ENCODE results near the gene MED13L.

MED13L gene

GRCh38 chr12:116128779-116129178 is 148.7 kb downstream of the MED13L start:
- H3K36me3 ChIP-seq (ENCODE audit: insufficient read depth, insufficient read length, low read length): no peaks in the 10 kb centered on the region
- H3K27me3 ChIP-seq (ENCODE audit: insufficient read depth, insufficient read length): no peaks in the 10 kb centered on the region
- H3K9ac ChIP-seq (ENCODE audit: insufficient read length, low read depth): no peak overlapping the region
- no peaks in the 10 kb centered on the region for H3K4me1 ChIP-seq (ENCODE audit: insufficient read depth, insufficient read length)
- DNase-seq (ENCODE audit: low read depth, low spot score): no peak
- TF ChIP-seq SUZ12 (IDR thresholded peaks at IDR 0.05; ENCODE audit: extremely low read depth, insufficient read depth, insufficient read length) (no peak), ZNF274 (IDR thresholded peaks at IDR 0.05; ENCODE audit: low read depth, low read length) (no peak), YY1 (IDR thresholded peaks at IDR 0.05; ENCODE audit: insufficient read depth, insufficient read length) (no peak)
- H3K4me3 ChIP-seq (ENCODE audit: insufficient read length, low read depth): no peak overlapping the region
- no peaks in the 10 kb centered on the region for H3K9me3 ChIP-seq (ENCODE audit: insufficient read depth, low read length)

DNA sequence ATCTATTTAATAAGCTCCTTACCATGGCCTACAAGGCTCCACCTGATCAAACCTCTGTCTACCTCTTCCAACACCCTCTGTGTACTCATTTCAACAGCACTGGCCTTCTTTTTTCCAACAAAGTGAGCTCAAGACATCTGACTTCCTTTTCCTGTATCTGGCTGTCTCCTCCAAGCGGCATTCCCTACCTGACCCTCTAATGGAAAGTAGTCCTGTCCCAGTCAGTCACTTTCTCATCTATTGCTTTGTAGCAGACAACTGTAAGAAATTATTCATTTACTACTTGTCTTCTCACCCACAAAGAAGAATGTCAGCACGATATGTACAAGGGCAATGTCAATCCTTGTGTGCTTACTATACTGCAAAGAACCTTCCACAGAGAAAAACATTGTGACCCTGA is 149.6 kb downstream of the MED13L start:
- no peaks in the 10 kb centered on the region for H3K4me1 ChIP-seq (ENCODE audit: insufficient read depth, insufficient read length)
- no peak overlapping the region for H3K9ac ChIP-seq (ENCODE audit: insufficient read length, low read depth)
- no peaks in the 10 kb centered on the region for H3K27me3 ChIP-seq (ENCODE audit: insufficient read depth, insufficient read length)
- no peak overlapping the region for H3K4me3 ChIP-seq (ENCODE audit: insufficient read length, low read depth)
- no peak for DNase-seq (ENCODE audit: low read depth, low spot score)
- H3K36me3 ChIP-seq (ENCODE audit: insufficient read depth, insufficient read length, low read length): no peaks in the 10 kb centered on the region
- TF ChIP-seq ZNF274 (IDR thresholded peaks at IDR 0.05; ENCODE audit: low read depth, low read length) (no peak), YY1 (IDR thresholded peaks at IDR 0.05; ENCODE audit: insufficient read depth, insufficient read length) (no peak), SUZ12 (IDR thresholded peaks at IDR 0.05; ENCODE audit: extremely low read depth, insufficient read depth, insufficient read length) (no peak)
- no peaks in the 10 kb centered on the region for H3K9me3 ChIP-seq (ENCODE audit: insufficient read depth, low read length)

DNA sequence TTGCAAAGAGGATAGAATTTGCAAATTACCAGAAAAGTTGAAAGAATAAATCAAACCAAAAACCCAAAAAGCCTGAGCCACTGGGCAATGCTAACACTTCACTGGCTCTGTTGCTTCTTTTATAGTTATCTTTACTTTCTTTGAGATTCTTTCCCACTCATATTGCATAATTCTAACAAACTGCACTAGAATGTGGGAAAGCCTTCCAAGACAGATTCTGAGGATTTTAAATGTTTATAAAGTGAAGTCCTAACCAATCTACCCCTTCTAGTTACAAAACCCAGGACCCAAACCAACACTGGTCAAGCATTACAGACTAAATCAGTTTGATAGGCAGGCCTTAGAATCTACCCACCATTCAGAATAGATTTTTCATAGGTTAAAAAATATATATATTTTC is 150.9 kb downstream of the MED13L start:
- no peak for DNase-seq (ENCODE audit: low read depth, low spot score)
- no peak for TF ChIP-seq ZNF274 (IDR thresholded peaks at IDR 0.05; ENCODE audit: low read depth, low read length)
- H3K27me3 ChIP-seq (ENCODE audit: insufficient read depth, insufficient read length): no peaks in the 10 kb centered on the region
- H3K4me3 ChIP-seq (ENCODE audit: insufficient read length, low read depth): no peak overlapping the region
- no peaks in the 10 kb centered on the region for H3K4me1 ChIP-seq (ENCODE audit: insufficient read depth, insufficient read length)
- no peaks in the 10 kb centered on the region for H3K9me3 ChIP-seq (ENCODE audit: insufficient read depth, low read length)
- H3K9ac ChIP-seq (ENCODE audit: insufficient read length, low read depth): no peak overlapping the region
- H3K36me3 ChIP-seq (ENCODE audit: insufficient read depth, insufficient read length, low read length): no peaks in the 10 kb centered on the region

- no peak overlapping the region for H3K9ac ChIP-seq (ENCODE audit: insufficient read length, low read depth)
- no peaks in the 10 kb centered on the region for H3K4me1 ChIP-seq (ENCODE audit: insufficient read depth, insufficient read length)
- no peak for DNase-seq (ENCODE audit: low read depth, low spot score)
- H3K9me3 ChIP-seq (ENCODE audit: insufficient read depth, low read length): no peaks in the 10 kb centered on the region
- H3K27me3 ChIP-seq (ENCODE audit: insufficient read depth, insufficient read length): no peaks in the 10 kb centered on the region
- no peaks in the 10 kb centered on the region for H3K36me3 ChIP-seq (ENCODE audit: insufficient read depth, insufficient read length, low read length)
- no peak overlapping the region for H3K4me3 ChIP-seq (ENCODE audit: insufficient read length, low read depth)
- TF ChIP-seq ZNF274 (IDR thresholded peaks at IDR 0.05; ENCODE audit: low read depth, low read length) (no peak), YY1 (IDR thresholded peaks at IDR 0.05; ENCODE audit: insufficient read depth, insufficient read length) (no peak), SUZ12 (IDR thresholded peaks at IDR 0.05; ENCODE audit: extremely low read depth, insufficient read depth, insufficient read length) (no peak)
Measured at GRCh38 chr12:116125956-116126566, 151.4 kb downstream of the MED13L start.

DNA sequence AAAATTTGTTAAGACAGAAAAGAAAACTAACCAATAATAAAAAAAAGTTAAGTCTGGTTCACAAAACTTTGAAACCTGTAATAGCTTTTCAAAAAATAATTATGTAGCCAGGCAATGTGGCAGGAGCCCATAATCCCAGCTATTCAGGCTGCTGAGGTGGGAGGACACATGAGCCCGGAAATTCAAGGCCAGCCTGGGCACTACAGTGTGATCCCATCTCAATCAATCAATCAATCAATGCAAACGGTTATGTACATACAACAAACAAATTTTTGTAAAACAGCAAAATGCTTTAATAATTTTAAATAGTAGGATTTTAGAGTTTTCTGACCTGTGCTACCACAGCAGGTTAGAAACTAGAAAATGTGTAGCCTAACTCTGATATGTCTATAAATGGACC is 152.4 kb downstream of the MED13L start:
- no peak overlapping the region for H3K4me3 ChIP-seq (ENCODE audit: insufficient read length, low read depth)
- no peak for TF ChIP-seq SUZ12 (IDR thresholded peaks at IDR 0.05; ENCODE audit: extremely low read depth, insufficient read depth, insufficient read length)
- no peaks in the 10 kb centered on the region for H3K9me3 ChIP-seq (ENCODE audit: insufficient read depth, low read length)
- H3K27me3 ChIP-seq (ENCODE audit: insufficient read depth, insufficient read length): no peaks in the 10 kb centered on the region
- H3K4me1 ChIP-seq (ENCODE audit: insufficient read depth, insufficient read length): no peaks in the 10 kb centered on the region
- no peaks in the 10 kb centered on the region for H3K36me3 ChIP-seq (ENCODE audit: insufficient read depth, insufficient read length, low read length)
- no peak overlapping the region for H3K9ac ChIP-seq (ENCODE audit: insufficient read length, low read depth)
- no peak for DNase-seq (ENCODE audit: low read depth, low spot score)

DNA sequence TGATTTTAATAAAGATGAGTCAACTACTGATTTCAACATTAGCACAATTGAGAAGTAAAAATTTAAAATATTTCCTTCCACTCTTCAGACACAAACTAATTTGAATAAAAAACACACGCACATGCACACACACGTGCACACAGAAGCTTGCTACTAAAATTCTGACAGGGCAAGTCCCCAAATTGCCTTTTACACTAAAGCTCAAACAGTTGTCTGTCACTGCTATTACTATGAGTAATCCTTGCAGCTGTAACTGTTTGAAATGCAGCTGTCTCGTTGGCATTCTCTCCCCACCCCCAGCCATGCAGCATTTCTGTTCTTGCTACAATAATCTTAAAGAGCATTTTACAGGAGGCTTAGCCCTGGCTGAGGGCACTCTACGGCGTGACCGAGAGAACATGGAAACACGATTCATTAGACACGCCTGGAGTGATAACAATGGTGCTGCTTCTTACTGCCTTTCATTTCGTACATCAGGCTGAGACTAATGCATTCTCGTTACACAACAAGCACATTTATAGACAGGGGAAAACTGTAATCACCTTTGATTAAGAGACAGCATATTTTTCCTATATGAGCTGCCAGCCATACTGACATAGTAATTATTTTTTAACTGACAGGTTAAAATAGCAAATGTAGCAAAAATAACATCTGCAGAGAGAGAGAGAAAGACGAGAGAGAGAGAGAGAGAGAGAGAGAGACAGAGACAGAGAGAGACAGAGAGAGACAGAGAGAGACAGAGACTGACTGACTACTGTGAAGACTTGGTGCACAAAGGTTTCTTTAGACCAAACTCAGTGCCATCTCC is 153.8 kb downstream of the MED13L start:
- DNase-seq (ENCODE audit: low read depth, low spot score): no peak
- Histone ChIP-seq H3K9ac (ENCODE audit: insufficient read length, low read depth) (no peak overlapping the region), H3K4me3 (ENCODE audit: insufficient read length, low read depth) (no peak overlapping the region), H3K36me3 (ENCODE audit: insufficient read depth, insufficient read length, low read length) (no peaks in the 10 kb centered on the region), H3K9me3 (ENCODE audit: insufficient read depth, low read length) (no peaks in the 10 kb centered on the region), H3K4me1 (ENCODE audit: insufficient read depth, insufficient read length) (no peaks in the 10 kb centered on the region), H3K27me3 (ENCODE audit: insufficient read depth, insufficient read length) (no peaks in the 10 kb centered on the region)
- no peak for TF ChIP-seq ZNF274 (IDR thresholded peaks at IDR 0.05; ENCODE audit: low read depth, low read length)
- no peak for TF ChIP-seq YY1 (IDR thresholded peaks at IDR 0.05; ENCODE audit: insufficient read depth, insufficient read length)
- TF ChIP-seq SUZ12 (IDR thresholded peaks at IDR 0.05; ENCODE audit: extremely low read depth, insufficient read depth, insufficient read length): no peak

- Histone ChIP-seq H3K9ac (ENCODE audit: insufficient read length, low read depth) (no peak overlapping the region), H3K27me3 (ENCODE audit: insufficient read depth, insufficient read length) (no peaks in the 10 kb centered on the region), H3K4me1 (ENCODE audit: insufficient read depth, insufficient read length) (no peaks in the 10 kb centered on the region), H3K4me3 (ENCODE audit: insufficient read length, low read depth) (no peak overlapping the region), H3K36me3 (ENCODE audit: insufficient read depth, insufficient read length, low read length) (no peaks in the 10 kb centered on the region), H3K9me3 (ENCODE audit: insufficient read depth, low read length) (no peaks in the 10 kb centered on the region)
- DNase-seq (ENCODE audit: low read depth, low spot score): no peak
- TF ChIP-seq SUZ12 (IDR thresholded peaks at IDR 0.05; ENCODE audit: extremely low read depth, insufficient read depth, insufficient read length): no peak
- no peak for TF ChIP-seq YY1 (IDR thresholded peaks at IDR 0.05; ENCODE audit: insufficient read depth, insufficient read length)
Measured at GRCh38 chr12:116122628-116123027, 154.9 kb downstream of the MED13L start.

Data from NT2/D1 (cell line).